KMS-11 (cell line): ENCODE measurements around the gene CLEC4E.
"Not testable (repeated sequence)": the region's sequence is repeated elsewhere in the genome, so short reads cannot be mapped to it uniquely, and the experiment has no call there.

Experiments used
- H2AFZ ChIP-seq: fragments of 200-600 bp; sonication (generic); 2 replicates; pipeline ENCODE4 v1.6.1; 2016; ENCODE audit warnings: antibody characterized with exemption, mixed run types, low read depth
- H3K27ac ChIP-seq: fragments of 200-600 bp; sonication (generic); 2 replicates; pipeline ENCODE4 v1.6.1; 2016; ENCODE audit warnings: mild to moderate bottlenecking, mixed run types
- H3K27me3 ChIP-seq: fragments of 200-600 bp; sonication (generic); 2 replicates; pipeline ENCODE4 v1.6.1; 2017; ENCODE audit warnings: mild to moderate bottlenecking, low read depth, mixed run types, moderate library complexity; ENCODE audit not compliant: insufficient read depth
- H3K36me3 ChIP-seq: fragments of 200-600 bp; sonication (generic); 2 replicates; pipeline ENCODE4 v1.6.1; 2017; ENCODE audit warnings: mild to moderate bottlenecking, mixed run types; ENCODE audit not compliant: insufficient read depth
- H3K4me1 ChIP-seq: fragments of 200-600 bp; sonication (generic); 2 replicates; pipeline ENCODE4 v1.6.1; 2016; ENCODE audit warnings: mild to moderate bottlenecking, low read depth, mixed run types; ENCODE audit not compliant: poor library complexity, severe bottlenecking
- H3K4me2 ChIP-seq: fragments of 200-600 bp; sonication (generic); 2 replicates; pipeline ENCODE4 v1.7.0; 2016; ENCODE audit warnings: mild to moderate bottlenecking, mixed run types
- H3K4me3 ChIP-seq: fragments of 200-600 bp; sonication (generic); IDR thresholded peaks from 2 replicates; pipeline ENCODE4 v1.6.1; 2017; ENCODE audit warnings: low read depth, low read length, mixed read lengths; ENCODE audit not compliant: insufficient read depth
- H3K79me2 ChIP-seq: fragments of 200-600 bp; sonication (generic); 2 replicates; pipeline ENCODE4 v1.6.1; 2016; ENCODE audit warnings: low read depth, mixed run types; ENCODE audit not compliant: insufficient read depth
- H3K9ac ChIP-seq: fragments of 200-600 bp; sonication (generic); 2 replicates; pipeline ENCODE4 v1.6.1; 2016; ENCODE audit warnings: mild to moderate bottlenecking, mixed run types
- H4K20me1 ChIP-seq: fragments of 200-600 bp; sonication (generic); 2 replicates; pipeline ENCODE4 v1.6.1; 2016; ENCODE audit warnings: mild to moderate bottlenecking, mixed run types; ENCODE audit not compliant: insufficient read depth
- TF ChIP-seq, protein P1 (sequence below): fragments of 200-600 bp; sonication (generic); conservative IDR thresholded peaks from 2 replicates; pipeline ENCODE4 v1.6.1; 2017; ENCODE audit warnings: low read depth, mild to moderate bottlenecking, antibody characterized with exemption, low read length, moderate library complexity, mixed read lengths

The CLEC4E gene, protein sequence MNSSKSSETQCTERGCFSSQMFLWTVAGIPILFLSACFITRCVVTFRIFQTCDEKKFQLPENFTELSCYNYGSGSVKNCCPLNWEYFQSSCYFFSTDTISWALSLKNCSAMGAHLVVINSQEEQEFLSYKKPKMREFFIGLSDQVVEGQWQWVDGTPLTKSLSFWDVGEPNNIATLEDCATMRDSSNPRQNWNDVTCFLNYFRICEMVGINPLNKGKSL

DNA sequence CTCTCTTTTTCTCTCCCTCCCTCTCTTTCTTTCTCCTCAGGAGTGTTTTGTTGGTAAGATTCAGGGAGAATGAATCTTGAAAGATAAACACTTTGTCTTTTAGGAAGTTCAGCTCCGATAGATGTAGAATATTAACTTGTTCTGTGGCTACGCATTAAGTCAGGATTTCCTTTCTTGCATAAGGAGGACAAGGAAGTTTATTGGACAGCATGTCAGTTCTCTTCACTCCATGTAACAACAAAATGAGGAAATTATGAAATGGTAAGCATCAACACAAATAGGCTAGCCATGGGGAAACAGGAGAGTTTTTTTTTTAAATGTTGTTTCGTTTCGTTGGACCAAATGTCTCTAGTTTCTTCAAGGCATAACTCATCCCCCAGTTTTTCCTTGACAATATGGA, at the start of gene CLEC4E:
Gene CLEC4E, minus strand, starts transcription at position 75 of the 400 bp plus-strand sequence. CDS start 108 bp downstream, outside the sequence.
- not testable (repeated sequence) for H3K9ac ChIP-seq, H2AFZ ChIP-seq, H3K36me3 ChIP-seq, H3K4me2 ChIP-seq, H3K27ac ChIP-seq, H3K4me3 ChIP-seq, H3K79me2 ChIP-seq, H3K27me3 ChIP-seq, H3K4me1 ChIP-seq, H4K20me1 ChIP-seq

DNA sequence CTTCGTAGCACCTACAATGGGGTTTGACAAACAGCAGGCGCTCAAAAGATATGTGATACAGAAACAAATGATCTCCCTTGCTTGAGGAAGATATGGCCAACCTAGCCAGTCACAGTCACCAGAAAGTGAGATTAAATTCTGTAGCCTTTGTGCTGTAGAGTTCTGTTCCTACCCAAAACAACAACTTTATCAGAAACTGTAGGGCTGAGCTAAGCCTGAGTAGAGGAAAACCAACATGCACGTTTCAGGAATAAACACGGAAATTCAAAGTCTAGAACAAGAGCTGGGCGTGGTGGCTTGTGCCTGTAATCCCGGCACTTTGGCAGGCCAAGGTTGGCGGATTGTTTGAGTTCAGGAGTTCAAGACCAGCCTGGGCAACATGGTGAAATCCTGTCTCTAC, 49.0 kb upstream of the CLEC4E start:
- Histone ChIP-seq H3K79me2 (no peaks in the 10 kb centered on the region), H3K4me2 (no peak overlapping the region), H3K4me1 (no peaks in the 10 kb centered on the region), H4K20me1 (no peaks in the 10 kb centered on the region), H2AFZ (no peak overlapping the region), H3K27ac (no peak overlapping the region), H3K27me3 (no peaks in the 10 kb centered on the region), H3K4me3 (no peak overlapping the region), H3K9ac (no peak overlapping the region), H3K36me3 (no peaks in the 10 kb centered on the region)
- TF ChIP-seq, protein P1, sequence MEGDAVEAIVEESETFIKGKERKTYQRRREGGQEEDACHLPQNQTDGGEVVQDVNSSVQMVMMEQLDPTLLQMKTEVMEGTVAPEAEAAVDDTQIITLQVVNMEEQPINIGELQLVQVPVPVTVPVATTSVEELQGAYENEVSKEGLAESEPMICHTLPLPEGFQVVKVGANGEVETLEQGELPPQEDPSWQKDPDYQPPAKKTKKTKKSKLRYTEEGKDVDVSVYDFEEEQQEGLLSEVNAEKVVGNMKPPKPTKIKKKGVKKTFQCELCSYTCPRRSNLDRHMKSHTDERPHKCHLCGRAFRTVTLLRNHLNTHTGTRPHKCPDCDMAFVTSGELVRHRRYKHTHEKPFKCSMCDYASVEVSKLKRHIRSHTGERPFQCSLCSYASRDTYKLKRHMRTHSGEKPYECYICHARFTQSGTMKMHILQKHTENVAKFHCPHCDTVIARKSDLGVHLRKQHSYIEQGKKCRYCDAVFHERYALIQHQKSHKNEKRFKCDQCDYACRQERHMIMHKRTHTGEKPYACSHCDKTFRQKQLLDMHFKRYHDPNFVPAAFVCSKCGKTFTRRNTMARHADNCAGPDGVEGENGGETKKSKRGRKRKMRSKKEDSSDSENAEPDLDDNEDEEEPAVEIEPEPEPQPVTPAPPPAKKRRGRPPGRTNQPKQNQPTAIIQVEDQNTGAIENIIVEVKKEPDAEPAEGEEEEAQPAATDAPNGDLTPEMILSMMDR = no peak

DNA sequence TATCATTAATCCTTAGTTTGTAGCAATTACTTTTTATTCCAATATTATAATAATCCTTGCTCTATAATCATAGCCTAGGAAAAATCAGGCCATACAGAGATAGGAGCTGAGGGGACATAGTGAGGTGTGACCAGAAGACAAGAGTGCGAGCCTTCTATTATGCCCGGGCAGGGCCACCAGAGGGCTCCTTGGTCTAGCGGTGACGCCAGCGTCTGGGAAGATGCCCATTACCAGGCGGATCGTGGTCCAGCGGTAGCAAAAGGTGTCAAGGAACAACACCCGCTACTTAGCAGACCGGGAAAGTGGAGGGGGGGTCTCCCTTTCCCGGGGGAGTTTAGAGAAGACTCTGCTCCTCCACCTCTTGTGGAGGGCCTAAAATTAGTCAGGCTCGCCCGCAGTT, 43.8 kb upstream of the CLEC4E start:
- H3K79me2 ChIP-seq, H2AFZ ChIP-seq, H3K4me3 ChIP-seq, H3K36me3 ChIP-seq, H3K27me3 ChIP-seq, H3K4me2 ChIP-seq, H3K9ac ChIP-seq, H4K20me1 ChIP-seq, H3K27ac ChIP-seq, H3K4me1 ChIP-seq: not testable (repeated sequence)

DNA sequence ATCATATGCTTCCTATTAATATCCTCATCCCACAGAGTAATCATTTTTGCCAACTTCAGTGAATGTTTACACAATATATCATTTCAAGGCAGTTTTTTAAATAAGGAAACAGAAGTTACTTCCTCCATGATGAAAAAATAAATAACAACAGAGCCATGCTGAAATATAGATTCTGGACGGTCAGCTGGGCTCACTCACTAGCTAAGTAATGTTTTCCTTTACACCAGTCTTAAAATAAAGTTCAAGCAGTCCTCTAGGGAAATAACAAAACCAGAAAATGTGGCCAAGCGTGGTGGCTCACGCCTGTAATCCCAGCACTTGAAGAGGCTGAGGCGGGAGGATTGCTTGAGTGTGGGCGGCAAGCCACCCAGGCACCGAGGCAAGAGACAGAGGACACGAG, 43.3 kb upstream of the CLEC4E start:
- no peaks in the 10 kb centered on the region for H4K20me1 ChIP-seq
- TF ChIP-seq, protein P1 = no peak
- no peaks in the 10 kb centered on the region for H3K27me3 ChIP-seq
- no peak overlapping the region for H2AFZ ChIP-seq
- no peak overlapping the region for H3K4me2 ChIP-seq
- no peak overlapping the region for H3K27ac ChIP-seq
- no peak overlapping the region for H3K4me3 ChIP-seq
- H3K36me3 ChIP-seq = no peaks in the 10 kb centered on the region
- no peaks in the 10 kb centered on the region for H3K79me2 ChIP-seq
- no peak overlapping the region for H3K9ac ChIP-seq
- H3K4me1 ChIP-seq = no peaks in the 10 kb centered on the region

DNA sequence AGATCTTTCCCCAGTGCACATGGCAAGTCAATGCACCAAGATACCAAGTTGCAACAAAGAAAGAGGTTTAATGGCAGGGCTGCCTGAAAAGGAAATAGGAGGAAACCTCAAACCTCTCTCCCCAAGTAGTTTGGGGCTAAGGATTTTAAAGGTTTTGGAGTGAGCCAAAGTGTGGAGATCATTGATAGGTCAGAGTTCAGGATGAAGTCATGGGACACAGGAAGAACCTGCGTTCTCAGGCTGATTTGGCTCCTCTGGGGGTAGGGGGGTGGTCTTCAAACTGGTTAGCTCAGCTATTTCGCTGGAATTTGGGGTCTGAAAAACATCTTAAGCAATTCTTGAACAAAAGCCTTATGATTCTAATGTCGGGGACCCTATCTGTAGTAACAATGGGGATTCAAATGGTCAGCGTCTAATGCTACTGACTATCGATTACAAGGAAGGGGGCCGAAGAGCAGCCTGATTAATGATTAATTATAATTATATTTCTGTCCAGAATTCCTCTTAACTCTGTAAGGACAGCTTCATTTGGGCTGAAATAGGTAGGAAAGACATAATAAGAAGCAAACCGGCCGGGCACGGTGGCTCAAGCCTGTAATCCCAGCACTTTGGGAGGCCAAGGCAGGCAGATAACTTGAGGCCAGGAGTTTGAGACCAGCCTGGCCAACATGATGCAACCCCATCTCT, 40.5 kb upstream of the CLEC4E start:
- Histone ChIP-seq H3K9ac (no peak overlapping the region), H3K36me3 (no peaks in the 10 kb centered on the region), H2AFZ (no peak overlapping the region), H3K4me3 (no peak overlapping the region), H3K27me3 (no peaks in the 10 kb centered on the region), H4K20me1 (no peaks in the 10 kb centered on the region), H3K79me2 (no peaks in the 10 kb centered on the region), H3K4me1 (no peaks in the 10 kb centered on the region), H3K27ac (no peak overlapping the region), H3K4me2 (no peak overlapping the region)
- TF ChIP-seq, protein P1 = no peak
